ENCODE results near the gene FNDC10. TPM values are rescaled to one million over a fixed set of nuclear protein-coding genes. Genes with fewer than 3 reads are reported as not detected.
"Not testable (repeated sequence)": the region's sequence is repeated elsewhere in the genome, so short reads cannot be mapped to it uniquely, and the experiment has no call there.

The FNDC10 gene
- total RNA-seq, 4 donors from 2014 or later: 1.9 to 2.6 (median 2.2) TPM; not detected in 1

- no peak for TF ChIP-seq CTCF (IDR thresholded peaks at IDR 0.05)
- ATAC-seq (ENCODE audit: low FRiP score): no peak
- DNase-seq (ENCODE audit: low spot score): no peak
Measured at GRCh38 chr1:1598051-1598719, 1.8 kb downstream of the FNDC10 start.

- ATAC-seq (ENCODE audit: low FRiP score): no peak
- no peak for DNase-seq (ENCODE audit: low spot score)
- TF ChIP-seq CTCF (IDR thresholded peaks at IDR 0.05): no peak
Measured at GRCh38 chr1:1597275-1597930, 2.5 kb downstream of the FNDC10 start.

- ATAC-seq (ENCODE audit: low FRiP score): no peak
- no peak for TF ChIP-seq CTCF (IDR thresholded peaks at IDR 0.05)
- DNase-seq (ENCODE audit: low spot score): no peak
Measured at GRCh38 chr1:1596493-1597274, 3.3 kb downstream of the FNDC10 start.

GRCh38 chr1:1595341-1595740 is 4.6 kb downstream of the FNDC10 start:
- ATAC-seq (ENCODE audit: low FRiP score): not testable (repeated sequence)

GRCh38 chr1:1594602-1595260 is 5.2 kb downstream of the FNDC10 start:
- DNase-seq (ENCODE audit: low spot score): no peak
- no peak for ATAC-seq (ENCODE audit: low FRiP score)
- no peak for TF ChIP-seq CTCF (IDR thresholded peaks at IDR 0.05)

More at GRCh38 chr1:1595341-1595740, 4.6 kb downstream of the FNDC10 start:
- DNase-seq (ENCODE audit: low spot score): not testable (repeated sequence)

- TF ChIP-seq CTCF (IDR thresholded peaks at IDR 0.05): no peak
- no peak for DNase-seq (ENCODE audit: low spot score)
- ATAC-seq (ENCODE audit: low FRiP score): no peak
Measured at GRCh38 chr1:1593834-1594601, 5.9 kb downstream of the FNDC10 start.
